DND-41 (cell line): ENCODE measurements around the gene HEG1.

Experiments
- ATAC-seq: fragments of 200-7000 bp; cut with Tn5 transposase; 3 replicates; pipeline ENCODE4 v1.9.1; 2021; ENCODE audit warnings: low read depth; ENCODE audit not compliant: insufficient read depth
- DNase-seq: peaks from one replicate; pipeline ENCODE4 v3.0.0-alpha.2; 2020
- H2AFZ ChIP-seq: 2 replicates; pipeline ENCODE4 v1.6.0; 2012; ENCODE audit warnings: low read depth, low read length
- H3K27ac ChIP-seq: 2 replicates; pipeline ENCODE4 v1.5.1; 2012; ENCODE audit warnings: low read length, inconsistent platforms
- H3K27me3 ChIP-seq: fragments of 200-600 bp; sonication (generic); 2 replicates; pipeline ENCODE4 v1.6.0; 2012; ENCODE audit warnings: low read length, mild to moderate bottlenecking, inconsistent platforms; ENCODE audit not compliant: insufficient read depth, poor library complexity
- H3K36me3 ChIP-seq: 2 replicates; pipeline ENCODE4 v1.5.1; 2012; ENCODE audit warnings: low read length, inconsistent platforms; ENCODE audit not compliant: insufficient read depth
- H3K4me1 ChIP-seq: 2 replicates; pipeline ENCODE4 v1.5.1; 2012; ENCODE audit warnings: mild to moderate bottlenecking, low read length; ENCODE audit not compliant: insufficient read depth
- H3K4me2 ChIP-seq: 2 replicates; pipeline ENCODE4 v1.6.0; 2012; ENCODE audit warnings: mild to moderate bottlenecking, moderate library complexity, low read length, inconsistent platforms; ENCODE audit not compliant: insufficient read depth
- H3K4me3 ChIP-seq, 2 experiments: fragments of 200-600 bp in 1 of 2; shearing (Covaris generic) in 1 of 2; 2 replicates each; pipeline ENCODE4 v1.5.1; 2012 to 2016; ENCODE audit warnings: inconsistent platforms in 2 of 2, low read length in 2 of 2, mild to moderate bottlenecking in 2 of 2, low read depth in 1 of 2, moderate library complexity in 1 of 2
- H3K79me2 ChIP-seq: 2 replicates; pipeline ENCODE4 v1.6.0; 2012; ENCODE audit warnings: low read length, inconsistent platforms; ENCODE audit not compliant: insufficient read depth
- H3K9ac ChIP-seq: 2 replicates; pipeline ENCODE4 v1.6.0; 2012; ENCODE audit warnings: low read depth, mild to moderate bottlenecking, inconsistent platforms, low read length, moderate library complexity
- H3K9me3 ChIP-seq: 2 replicates; pipeline ENCODE4 v1.5.1; 2012; ENCODE audit warnings: low read length, moderate library complexity, mild to moderate bottlenecking, inconsistent platforms; ENCODE audit not compliant: insufficient read depth, severe bottlenecking
- H4K20me1 ChIP-seq: 2 replicates; pipeline ENCODE4 v1.6.0; 2012; ENCODE audit warnings: low read length; ENCODE audit not compliant: insufficient read depth
- EZH2 ChIP-seq: IDR thresholded peaks from 3 replicates; pipeline ENCODE4 v1.6.1; 2012; ENCODE audit warnings: borderline replicate concordance, low read depth, mild to moderate bottlenecking, moderate library complexity, low read length, inconsistent platforms; ENCODE audit not compliant: severe bottlenecking
- TF ChIP-seq, protein P1 (sequence below): IDR thresholded peaks from 2 replicates; pipeline ENCODE4 v1.5.1; 2012; ENCODE audit warnings: borderline replicate concordance, low read length, moderate library complexity, mild to moderate bottlenecking; ENCODE audit not compliant: poor library complexity, severe bottlenecking; ENCODE audit errors: extremely low read depth

Gene HEG1

DNA sequence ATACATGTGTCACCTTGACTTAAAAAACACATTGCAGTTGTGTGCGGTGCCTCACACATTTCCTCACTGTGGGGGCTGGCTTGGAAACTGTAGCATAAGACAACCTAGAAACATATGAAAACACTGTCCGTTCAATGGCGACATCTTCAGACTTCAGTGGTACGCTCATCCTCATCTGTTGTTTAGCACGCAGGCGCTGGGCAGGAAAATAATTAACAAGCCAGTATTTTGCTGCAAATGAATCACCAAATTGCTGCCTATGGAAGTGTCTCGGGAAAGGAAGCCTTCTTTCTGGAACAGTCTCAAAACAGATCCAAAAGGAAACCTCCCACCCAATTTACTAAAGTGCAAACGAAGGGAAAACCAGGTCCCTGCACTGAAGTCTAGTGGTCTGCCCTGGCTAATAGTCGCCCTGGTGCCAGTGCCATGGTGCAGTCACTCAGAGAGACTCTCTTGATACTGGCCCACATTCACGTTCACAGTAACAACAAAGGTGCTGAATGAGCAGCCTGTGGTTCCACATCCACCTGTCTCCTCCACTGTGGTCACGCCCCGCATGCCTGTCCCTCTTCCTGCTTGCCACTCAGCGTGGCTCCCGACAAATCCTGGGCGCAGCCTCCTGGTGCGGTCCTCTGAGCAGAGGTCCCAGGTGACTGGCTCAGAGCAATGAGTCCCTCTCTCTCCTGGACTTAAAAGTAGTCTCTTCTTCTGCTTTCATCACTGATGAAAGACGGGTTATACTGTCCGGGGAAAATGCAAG, 85.7 kb downstream of the HEG1 start:
- Histone ChIP-seq H3K4me2 (no peak overlapping the region), H2AFZ (no peak overlapping the region), H3K9ac (no peak overlapping the region), H4K20me1 (no peaks in the 10 kb centered on the region), H3K36me3 (peaks cover 4% of the 10 kb centered on the region; the same call in 1 of the 2 replicates), H3K27me3 (no peaks in the 10 kb centered on the region), H3K4me1 (no peaks in the 10 kb centered on the region), H3K79me2 (no peaks in the 10 kb centered on the region), H3K27ac (no peak overlapping the region), H3K9me3 (no peaks in the 10 kb centered on the region), H3K4me3 (no peak overlapping the region)
- ATAC-seq (no peak), DNase-seq (no peak)
- TF ChIP-seq, protein P1, sequence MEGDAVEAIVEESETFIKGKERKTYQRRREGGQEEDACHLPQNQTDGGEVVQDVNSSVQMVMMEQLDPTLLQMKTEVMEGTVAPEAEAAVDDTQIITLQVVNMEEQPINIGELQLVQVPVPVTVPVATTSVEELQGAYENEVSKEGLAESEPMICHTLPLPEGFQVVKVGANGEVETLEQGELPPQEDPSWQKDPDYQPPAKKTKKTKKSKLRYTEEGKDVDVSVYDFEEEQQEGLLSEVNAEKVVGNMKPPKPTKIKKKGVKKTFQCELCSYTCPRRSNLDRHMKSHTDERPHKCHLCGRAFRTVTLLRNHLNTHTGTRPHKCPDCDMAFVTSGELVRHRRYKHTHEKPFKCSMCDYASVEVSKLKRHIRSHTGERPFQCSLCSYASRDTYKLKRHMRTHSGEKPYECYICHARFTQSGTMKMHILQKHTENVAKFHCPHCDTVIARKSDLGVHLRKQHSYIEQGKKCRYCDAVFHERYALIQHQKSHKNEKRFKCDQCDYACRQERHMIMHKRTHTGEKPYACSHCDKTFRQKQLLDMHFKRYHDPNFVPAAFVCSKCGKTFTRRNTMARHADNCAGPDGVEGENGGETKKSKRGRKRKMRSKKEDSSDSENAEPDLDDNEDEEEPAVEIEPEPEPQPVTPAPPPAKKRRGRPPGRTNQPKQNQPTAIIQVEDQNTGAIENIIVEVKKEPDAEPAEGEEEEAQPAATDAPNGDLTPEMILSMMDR = no peak
- TF ChIP-seq EZH2 = no peak

- H3K9me3 ChIP-seq = no peaks in the 10 kb centered on the region
- DNase-seq (no peak), ATAC-seq (no peak)
- no peaks in the 10 kb centered on the region for H3K27me3 ChIP-seq
- H3K4me1 ChIP-seq = no peaks in the 10 kb centered on the region
- no peaks in the 10 kb centered on the region for H4K20me1 ChIP-seq
- H3K27ac ChIP-seq = no peak overlapping the region
- no peaks in the 10 kb centered on the region for H3K79me2 ChIP-seq
- H3K36me3 ChIP-seq = peaks cover 4% of the 10 kb centered on the region; the same call in 1 of the 2 replicates
- TF ChIP-seq EZH2 = no peak
- TF ChIP-seq, protein P1 = no peak
- H3K4me2 ChIP-seq = no peak overlapping the region
- H3K9ac ChIP-seq = no peak overlapping the region
- H3K4me3 ChIP-seq = no peak overlapping the region
- H2AFZ ChIP-seq = no peak overlapping the region
Measured at GRCh38 chr3:124969190-124969589, 86.6 kb downstream of the HEG1 start.

DNA sequence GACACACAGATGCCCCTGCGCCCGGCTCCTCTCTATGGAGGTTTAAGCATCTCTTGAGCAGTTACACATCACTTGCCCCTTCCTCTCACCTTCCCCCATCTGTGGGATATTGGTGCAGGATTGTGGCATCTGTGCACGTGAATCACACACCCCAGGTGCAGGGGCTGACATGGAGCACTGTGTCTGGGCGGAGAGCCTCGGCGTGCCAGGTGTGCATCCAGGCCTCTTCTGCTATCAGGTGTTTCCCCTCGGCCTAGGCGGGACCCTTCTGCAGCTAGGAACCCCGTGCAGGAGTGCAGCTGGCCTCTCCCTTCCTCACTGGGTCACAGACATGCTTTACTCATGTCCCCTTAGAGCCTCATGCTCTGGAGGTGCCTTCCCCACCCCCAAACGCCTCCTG, 87.8 kb downstream of the HEG1 start:
- H3K4me1 ChIP-seq = no peaks in the 10 kb centered on the region
- H3K79me2 ChIP-seq = no peaks in the 10 kb centered on the region
- H3K4me2 ChIP-seq = no peak overlapping the region
- H3K4me3 ChIP-seq = no peak overlapping the region
- no peaks in the 10 kb centered on the region for H3K27me3 ChIP-seq
- no peak for DNase-seq
- H2AFZ ChIP-seq = no peak overlapping the region
- no peak overlapping the region for H3K9ac ChIP-seq
- H3K27ac ChIP-seq = no peak overlapping the region
- peaks cover 4% of the 10 kb centered on the region; the same call in 1 of the 2 replicates for H3K36me3 ChIP-seq
- H4K20me1 ChIP-seq = no peaks in the 10 kb centered on the region
- TF ChIP-seq EZH2 = no peak
- TF ChIP-seq, protein P1 = no peak
- ATAC-seq = no peak
- no peaks in the 10 kb centered on the region for H3K9me3 ChIP-seq
